Hepatic stellate cell (primary cell): Measurements from ENCODE around the gene SNX2.
"Not testable (repeated sequence)": the region's sequence is repeated elsewhere in the genome, so short reads cannot be mapped to it uniquely, and the experiment has no call there.

ENCODE experiments used
- DNase-seq: peaks from one replicate; pipeline ENCODE4 v3.0.0; 2011; ENCODE audit warnings: low spot score

SNX2 gene

GRCh38 chr5:122844136-122844909 is 69.4 kb downstream of the SNX2 start:
- no peak for DNase-seq

GRCh38 chr5:122844910-122845228 is 70.0 kb downstream of the SNX2 start:
- no peak for DNase-seq

GRCh38 chr5:122845229-122846050 is 70.6 kb downstream of the SNX2 start, which contains the start of gene SNX24:
SNX24 (plus strand) TSS chr5:122845613; CDS start chr5:122845634, 21 bp downstream.
- peak; percentile 76 for DNase-seq

- peak; percentile 58 for DNase-seq
Measured at GRCh38 chr5:122846051-122846550, 71.2 kb downstream of the SNX2 start.

- DNase-seq = no peak
Measured at GRCh38 chr5:122847687-122848081, 72.8 kb downstream of the SNX2 start.

GRCh38 chr5:122849771-122850170 is 74.9 kb downstream of the SNX2 start:
- DNase-seq = no peak

DNA sequence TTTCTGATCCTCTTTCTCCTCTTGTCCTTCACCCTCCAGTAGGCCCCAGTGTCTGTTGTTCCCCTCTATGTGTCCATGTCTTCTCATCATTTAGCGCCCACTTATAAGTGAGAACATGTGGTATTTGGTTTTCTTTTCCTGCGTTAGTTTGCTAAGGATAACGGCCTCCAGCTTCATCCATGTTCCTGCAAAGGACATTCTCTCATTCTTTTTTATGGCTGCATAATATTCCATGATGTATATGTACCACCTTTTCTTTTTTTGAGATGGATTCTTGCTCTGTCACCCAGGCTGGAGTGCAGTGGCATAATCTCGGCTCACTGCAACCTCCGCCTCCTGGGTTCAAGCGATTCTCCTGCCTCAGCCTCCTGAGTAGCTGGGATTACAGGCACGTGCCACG is 82.7 kb downstream of the SNX2 start:
- DNase-seq = not testable (repeated sequence)

DNA sequence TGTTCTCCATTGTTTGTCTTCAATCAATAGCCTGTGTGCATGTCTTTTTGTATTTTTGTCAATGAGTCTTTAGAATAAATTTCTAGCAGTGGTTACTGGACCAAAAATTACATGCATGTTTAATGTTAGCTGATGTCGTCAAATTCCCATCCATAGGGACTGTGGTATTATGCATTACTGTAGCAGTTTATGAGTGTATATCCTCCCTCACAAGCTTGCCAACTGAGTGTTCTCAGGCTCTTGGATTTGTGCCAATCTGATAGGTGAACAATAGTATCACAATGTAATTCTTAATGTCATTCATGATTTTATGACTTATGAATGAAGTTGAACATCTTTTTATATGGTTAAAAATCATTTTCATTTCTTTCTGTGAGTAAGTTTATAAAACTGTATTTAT is 83.6 kb downstream of the SNX2 start:
- no peak for DNase-seq

DNA sequence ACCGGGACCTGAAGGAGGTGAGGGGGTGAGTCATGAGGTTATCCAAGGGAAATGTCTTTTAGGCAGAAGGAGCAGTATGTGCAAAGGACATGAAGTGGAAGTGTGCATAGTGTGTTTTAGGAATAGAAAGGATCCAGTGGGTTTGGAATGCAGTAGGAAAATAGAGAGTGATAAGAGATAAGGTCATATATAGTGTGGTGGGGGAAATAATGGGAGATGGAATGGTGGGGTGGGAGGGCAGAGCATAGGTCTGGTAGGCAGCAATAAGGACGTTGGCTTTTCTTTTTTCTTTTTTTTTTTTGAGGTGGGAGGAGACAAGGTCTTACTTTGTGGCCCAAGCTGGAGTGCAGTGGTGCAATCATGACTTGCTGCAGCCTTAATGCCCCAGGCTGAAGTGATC is 88.4 kb downstream of the SNX2 start:
- DNase-seq = no peak

DNA sequence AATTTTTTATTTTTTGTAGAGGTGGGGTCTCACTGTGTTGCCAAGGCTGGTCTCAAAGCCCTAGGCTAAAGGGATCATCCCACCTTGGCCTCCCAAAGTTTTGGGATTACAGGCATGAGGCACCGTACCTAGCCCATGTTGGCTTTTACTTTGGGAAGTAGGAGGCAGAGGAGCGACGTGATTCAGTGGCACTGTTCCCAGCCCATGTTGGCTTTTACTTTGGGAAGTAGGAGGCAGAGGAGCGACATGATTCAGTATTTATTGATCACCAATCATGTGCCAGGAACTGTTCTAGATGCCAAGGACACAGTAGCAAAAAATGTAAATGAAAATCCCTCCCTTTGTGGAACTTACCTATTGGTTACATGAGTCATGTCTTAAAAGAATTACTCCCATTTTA is 88.8 kb downstream of the SNX2 start:
- DNase-seq = no peak

DNA sequence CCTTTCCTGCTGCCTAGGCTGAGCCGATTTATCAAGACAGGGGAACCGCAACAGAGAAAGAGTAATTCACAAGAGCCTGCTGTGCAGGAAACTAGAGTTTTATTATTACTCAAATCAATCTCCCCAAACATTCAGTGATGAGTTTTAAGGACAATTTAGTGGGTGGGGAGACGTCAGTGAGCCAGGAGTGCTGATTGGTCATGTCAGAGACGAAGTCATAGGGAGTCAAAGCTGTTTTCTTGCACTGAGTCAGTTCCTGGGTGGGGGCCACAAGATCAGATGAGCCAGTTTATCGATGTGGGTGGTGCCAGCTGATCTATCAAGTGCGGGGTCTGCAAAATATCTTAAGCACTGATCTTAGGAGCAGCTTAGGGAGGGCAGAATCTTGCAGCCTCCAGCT is 89.5 kb downstream of the SNX2 start:
- DNase-seq = no peak

DNA sequence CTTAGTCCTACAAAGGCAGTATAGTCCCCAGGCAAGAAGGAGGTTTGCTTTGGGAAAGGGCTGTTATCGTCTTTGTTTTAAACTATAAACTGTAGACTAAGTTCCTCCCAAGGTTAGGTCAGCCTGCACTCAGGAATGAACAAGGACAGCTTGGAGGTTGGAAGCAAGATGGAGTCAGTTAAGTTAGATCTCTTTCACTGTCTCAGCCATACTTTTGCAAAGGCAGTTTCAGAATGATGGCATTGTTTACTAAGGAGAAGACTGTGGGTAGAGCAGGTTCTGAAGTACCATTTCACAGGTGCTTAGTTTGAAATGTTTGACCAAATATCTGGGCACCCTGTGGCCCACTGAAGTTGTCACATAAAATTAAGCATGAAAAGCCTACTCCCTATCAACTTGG is 90.0 kb downstream of the SNX2 start:
- no peak for DNase-seq

GRCh38 chr5:122870219-122870856 is 95.5 kb downstream of the SNX2 start:
- peak; percentile 70 for DNase-seq

DNA sequence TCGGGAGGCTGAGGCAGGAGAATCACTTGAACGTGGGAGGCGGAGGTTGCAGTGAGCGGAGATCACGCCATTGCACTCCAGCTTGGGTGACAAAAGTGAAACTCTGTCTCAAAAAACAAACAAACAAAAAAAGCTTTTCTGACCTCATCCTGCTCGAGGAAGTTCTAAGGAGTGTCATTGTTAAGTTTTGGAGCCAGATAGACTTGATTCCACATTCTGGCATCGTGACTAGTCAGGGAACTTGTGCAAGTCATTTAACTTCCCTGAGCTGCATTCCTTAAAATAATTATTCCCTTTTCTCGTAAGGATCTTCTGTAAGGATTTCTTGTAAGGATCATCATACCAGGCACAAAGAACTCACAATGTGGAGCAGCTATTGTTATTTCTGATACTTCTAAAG is 96.8 kb downstream of the SNX2 start:
- no peak for DNase-seq

- DNase-seq = no peak
Measured at GRCh38 chr5:122874179-122874875, 99.4 kb downstream of the SNX2 start.

- no peak for DNase-seq
Measured at GRCh38 chr5:122877518-122877917, 102.6 kb downstream of the SNX2 start.

DNA sequence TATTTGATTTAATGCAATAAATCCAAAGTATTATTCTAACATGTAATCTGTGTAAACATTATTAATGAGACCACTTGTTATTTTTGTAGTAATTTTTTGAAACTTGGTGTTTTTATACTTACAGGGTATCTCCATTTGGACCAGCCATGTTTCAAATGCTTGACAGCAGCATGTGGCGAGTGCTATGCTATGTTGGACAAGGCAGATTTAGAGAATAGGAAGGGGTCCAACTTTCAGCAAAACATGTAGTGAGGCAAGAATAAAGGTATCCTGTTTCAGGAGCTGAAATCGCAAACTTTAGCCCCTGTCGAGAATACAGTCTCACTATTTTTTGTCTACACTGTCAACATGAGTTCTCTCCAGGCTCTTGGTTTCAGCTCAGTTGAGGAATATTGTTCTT is 104.2 kb downstream of the SNX2 start:
- no peak for DNase-seq
